ENCODE measurements around the gene RUNX1.

RUNX1 gene

DNA sequence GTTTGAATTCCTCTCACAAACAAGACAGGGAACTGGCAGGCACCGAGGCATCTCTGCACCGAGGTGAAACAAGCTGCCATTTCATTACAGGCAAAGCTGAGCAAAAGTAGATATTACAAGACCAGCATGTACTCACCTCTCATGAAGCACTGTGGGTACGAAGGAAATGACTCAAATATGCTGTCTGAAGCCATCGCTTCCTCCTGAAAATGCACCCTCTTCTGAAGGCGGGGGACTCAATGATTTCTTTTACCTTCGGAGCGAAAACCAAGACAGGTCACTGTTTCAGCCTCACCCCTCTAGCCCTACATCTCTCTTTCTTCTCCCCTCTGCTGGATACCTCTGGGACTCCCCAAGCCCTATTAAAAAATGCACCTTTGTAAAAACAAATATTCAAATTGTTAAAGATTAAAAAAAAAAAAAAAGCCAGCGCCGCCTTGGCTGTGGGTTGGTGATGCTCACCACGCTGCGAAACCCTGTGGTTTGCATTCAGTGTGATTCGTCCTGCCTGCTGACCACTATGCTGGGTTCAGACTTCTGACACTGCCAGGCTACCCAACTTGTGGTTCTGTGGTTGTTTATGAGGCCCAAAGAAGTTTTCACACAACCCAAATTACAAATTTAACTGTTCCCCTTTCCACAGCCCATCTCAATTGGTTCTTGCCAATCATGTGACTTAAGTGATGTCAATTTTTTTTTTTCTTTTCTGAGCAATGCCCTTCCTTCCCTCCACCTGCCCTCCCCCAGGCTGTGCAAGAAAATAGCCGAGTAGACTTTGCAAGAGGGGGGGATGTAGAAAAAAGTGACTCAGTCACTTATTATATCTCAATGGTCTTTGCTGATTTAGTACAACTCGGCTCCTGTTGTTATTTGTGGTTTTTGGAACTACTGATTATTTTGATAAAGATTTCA is at the start of gene RUNX1:
Gene RUNX1 (minus strand): TSS at position 597 of the 912 bp plus-strand sequence.
- DNase-seq = no peak

DNA sequence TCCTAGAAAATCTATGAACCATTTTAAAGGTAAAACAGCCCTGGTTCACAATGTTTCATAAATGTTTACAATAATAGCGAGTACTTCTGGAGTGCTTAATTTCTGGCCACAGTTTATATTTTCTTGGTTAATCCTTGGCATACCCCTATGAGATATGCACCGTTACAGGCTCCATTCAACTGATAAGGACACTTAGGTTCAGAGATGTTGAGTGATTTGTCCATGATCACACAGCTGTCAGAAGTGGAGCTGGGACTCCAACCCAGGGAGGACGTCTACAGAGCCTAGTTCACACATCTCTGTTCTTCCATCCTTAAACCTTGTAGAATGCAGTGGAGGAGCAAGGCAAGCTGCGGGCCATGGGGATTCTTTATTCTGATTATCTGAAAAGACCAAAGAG is 48.4 kb upstream of the RUNX1 start:
- no peak for DNase-seq

GRCh38 chr21:35096959-35097358 is 47.9 kb upstream of the RUNX1 start:
- DNase-seq = no peak

DNA sequence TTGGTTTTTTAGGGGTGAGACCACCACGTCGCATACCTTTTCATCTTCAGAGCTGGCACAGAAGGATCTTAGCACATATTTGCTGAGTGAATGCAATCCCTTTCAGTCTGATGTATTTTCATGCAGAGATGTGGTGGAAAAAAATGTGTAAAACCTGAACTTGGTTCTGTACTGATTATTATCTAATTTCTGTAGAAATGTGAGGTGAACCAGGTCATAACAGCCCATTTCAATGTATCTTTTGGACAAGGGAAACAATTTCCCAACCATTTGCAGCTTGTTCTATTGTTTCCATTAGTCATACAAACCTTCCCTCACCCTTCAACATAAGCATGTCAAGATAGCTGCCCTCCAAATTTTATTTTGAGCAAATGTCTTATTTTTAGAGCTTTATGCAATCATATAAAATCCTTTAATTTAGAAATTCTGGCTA is 46.8 kb upstream of the RUNX1 start:
- no peak for DNase-seq

DNA sequence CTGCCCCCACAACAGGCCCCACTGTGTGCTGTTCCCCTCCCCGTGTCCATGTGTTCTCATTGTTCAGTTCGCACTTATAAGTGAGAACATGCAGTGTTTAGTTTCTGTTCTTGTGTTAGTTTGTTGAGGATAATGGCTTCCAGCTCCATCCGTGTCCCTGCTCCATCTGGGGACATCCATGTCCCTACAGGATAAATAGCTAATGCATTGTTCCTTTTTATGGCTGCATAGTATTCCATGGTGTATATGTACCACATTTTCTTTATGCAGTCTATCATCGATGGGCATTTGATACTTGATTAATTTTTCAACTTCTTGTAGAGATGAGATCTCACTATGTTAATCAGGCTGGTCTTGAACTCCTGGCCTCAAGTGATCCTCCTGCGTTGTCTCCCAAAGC is 44.4 kb upstream of the RUNX1 start:
- DNase-seq = no peak

DNA sequence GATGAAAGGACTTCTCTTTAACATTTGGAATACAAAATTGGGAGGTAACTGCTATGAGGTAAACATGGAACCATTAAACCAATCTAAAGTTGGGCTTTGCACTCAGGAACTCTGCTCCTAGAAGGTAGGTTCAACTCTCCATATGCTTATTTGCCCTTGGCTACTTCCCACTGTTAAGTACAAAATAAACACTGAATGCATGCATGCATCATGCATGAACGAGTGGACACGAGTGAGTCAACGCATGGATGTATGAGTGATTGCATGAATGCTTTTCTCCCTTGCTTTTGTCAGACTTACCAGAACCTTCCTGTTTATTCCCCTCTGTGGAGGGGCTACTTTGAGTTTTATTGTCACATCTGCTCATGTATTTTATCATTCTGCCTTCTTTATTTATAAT is 42.4 kb upstream of the RUNX1 start:
- DNase-seq = no peak

- DNase-seq = no peak
These were observed 41.3 kb upstream of the RUNX1 start for GRCh38 chr21:35090403-35090802.

GRCh38 chr21:35088319-35088771 is 39.2 kb upstream of the RUNX1 start:
- DNase-seq = no peak

DNA sequence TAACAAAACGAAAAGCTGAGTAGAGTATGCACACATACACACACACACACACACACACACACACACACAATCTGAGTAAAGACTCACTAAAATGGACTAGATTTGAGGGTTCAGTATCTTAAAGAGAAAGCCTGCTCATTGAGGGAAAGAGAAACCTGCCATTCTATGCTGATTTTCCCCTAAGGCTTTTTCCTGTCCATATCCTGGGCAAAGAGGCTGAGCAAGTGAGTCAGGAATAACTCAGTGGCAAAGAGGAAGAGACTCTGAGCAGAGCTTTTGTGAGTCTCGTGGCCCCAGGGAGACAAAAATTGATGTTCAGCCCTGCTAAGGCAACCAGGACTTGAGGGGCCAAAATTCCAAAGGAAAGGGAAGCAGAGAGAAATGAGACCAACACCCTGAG is 37.3 kb upstream of the RUNX1 start:
- no peak for DNase-seq

DNA sequence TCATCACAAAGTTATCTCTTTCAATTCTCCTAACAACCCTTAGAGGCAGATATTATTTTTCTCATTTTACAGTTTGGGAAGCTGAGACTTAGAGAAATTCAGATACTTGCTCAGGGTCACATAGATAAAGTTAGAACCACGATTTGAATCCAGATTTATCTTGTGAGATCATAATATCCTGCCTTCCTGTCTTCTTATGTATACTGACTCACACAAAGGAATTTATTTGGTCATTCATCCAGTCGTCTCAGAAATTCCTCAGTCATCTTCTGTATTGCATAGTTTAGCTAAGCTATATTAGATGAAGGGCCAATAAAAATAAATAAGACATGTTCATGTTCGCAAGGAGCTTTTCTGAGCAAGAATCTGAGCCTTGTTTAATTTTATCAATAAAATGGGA is 35.8 kb upstream of the RUNX1 start:
- DNase-seq = no peak

- DNase-seq = no peak
These were observed 34.1 kb upstream of the RUNX1 start for GRCh38 chr21:35083246-35083645.

- DNase-seq = no peak
These were observed 32.8 kb upstream of the RUNX1 start for GRCh38 chr21:35081861-35082260.

DNA sequence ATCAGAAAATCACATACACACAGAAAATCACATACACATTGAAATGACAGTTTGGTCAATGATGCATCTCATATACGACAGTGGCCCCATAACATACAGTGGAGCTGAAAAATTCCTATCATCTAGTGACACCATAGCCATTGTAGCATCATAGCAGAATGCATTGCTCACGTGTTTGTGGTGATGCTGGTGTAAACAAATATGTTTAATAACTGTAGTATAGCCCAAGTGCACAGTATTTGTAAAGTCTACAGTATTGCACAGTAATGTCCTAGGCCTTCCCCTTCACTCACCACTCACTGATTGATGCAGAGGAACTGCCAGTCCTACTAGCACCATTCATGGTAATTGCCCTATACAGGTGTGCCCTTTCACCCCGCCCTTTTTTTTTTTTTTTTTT is 30.1 kb upstream of the RUNX1 start:
- no peak for DNase-seq

DNA sequence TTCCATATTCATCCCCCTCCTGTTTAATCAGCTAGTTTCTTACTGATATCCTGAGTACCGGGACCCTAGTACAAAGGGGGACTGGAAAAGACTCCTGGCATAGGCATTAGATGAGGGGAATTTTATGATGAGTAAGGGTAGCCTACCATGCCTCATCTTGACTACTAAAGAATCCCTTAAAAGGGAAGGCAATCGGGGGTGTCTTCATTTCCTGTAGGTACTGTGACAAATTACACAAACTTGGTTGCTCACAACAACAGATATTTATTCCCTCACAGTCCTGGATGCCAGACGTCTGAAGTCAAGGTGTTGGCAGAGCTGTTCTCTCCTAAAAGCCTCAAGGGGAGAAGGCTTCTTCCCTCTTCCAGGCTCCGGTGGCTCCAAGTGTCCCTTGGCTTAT is 28.9 kb upstream of the RUNX1 start:
- no peak for DNase-seq

GRCh38 chr21:35077466-35077865 is 28.4 kb upstream of the RUNX1 start:
- no peak for DNase-seq

- no peak for DNase-seq
These were observed 26.4 kb upstream of the RUNX1 start for GRCh38 chr21:35075546-35075945.

GRCh38 chr21:35072960-35073359 is 23.9 kb upstream of the RUNX1 start:
- DNase-seq = no peak

GRCh38 chr21:35072557-35072956 is 23.5 kb upstream of the RUNX1 start:
- DNase-seq = no peak

- no peak for DNase-seq
These were observed 22.2 kb upstream of the RUNX1 start for GRCh38 chr21:35071347-35071746.

DNA sequence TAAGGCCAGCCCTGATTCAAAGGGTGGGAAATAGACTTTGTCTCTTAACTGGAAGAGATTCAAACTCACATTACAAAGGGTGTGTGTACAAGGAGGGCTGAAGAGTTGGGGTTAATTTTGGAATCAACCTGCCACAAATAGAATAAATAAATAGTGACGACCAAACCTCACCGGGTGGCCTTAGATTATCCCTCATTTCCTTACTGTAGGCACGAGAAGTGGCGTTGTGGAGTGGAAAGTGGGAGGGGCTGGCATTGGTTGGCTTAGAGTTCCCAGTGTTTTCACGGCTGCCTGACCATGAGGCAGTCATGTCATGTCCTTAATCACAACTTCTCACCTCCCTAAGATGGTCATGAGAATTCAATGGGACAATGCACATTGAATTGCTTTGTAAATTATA is 21.3 kb upstream of the RUNX1 start:
- DNase-seq = no peak

GRCh38 chr21:35066824-35067223 is 17.7 kb upstream of the RUNX1 start:
- DNase-seq = no peak

DNA sequence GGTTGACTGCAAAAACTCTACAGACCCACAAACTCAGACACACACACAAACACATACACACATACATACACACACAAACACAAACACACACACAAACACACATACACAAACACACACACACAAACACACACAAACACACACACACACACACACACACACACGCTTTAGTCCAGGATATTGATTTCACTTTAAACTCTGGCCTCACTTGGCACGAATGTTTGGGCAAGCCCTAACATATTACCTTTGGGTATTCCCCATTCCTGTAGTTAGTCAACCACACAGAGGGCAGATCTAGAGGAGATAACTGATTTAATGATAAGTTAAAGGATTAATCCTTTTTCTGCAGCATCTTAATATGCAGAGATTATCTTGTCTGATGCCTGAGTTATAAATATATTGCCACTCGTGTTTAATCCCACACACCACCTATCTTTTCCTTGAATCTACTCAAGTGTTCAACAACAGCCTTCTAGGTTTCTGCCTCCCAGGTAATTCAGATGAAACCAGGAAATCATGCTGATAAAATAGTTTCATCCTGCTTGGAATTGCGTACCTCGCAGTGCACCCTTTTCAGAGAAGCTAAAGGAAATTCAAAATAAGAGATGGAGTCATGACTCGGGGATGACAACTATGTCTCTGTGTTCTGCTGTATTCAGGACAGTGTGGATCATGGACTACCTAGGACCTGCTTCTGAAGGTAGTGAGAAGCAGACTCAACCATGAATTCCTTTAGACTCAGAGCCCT is 14.5 kb upstream of the RUNX1 start:
- DNase-seq = peak; percentile 34

GRCh38 chr21:35062016-35062415 is 12.9 kb upstream of the RUNX1 start:
- DNase-seq = no peak

- DNase-seq = no peak
These were observed 10.6 kb upstream of the RUNX1 start for GRCh38 chr21:35059742-35060141.
